GM21576 (cell line): ENCODE data around the gene PARD6B.
"Not testable (repeated sequence)": the region's sequence is repeated elsewhere in the genome, so short reads cannot be mapped to it uniquely, and the experiment has no call there.

Source experiments
- ATAC-seq: cut with Tn5 transposase; IDR thresholded peaks from one replicate; pipeline ENCODE4 v1.9.1; 2021; ENCODE audit warnings: mild to moderate bottlenecking, moderate library complexity; ENCODE audit not compliant: unreplicated experiment

PARD6B gene

DNA sequence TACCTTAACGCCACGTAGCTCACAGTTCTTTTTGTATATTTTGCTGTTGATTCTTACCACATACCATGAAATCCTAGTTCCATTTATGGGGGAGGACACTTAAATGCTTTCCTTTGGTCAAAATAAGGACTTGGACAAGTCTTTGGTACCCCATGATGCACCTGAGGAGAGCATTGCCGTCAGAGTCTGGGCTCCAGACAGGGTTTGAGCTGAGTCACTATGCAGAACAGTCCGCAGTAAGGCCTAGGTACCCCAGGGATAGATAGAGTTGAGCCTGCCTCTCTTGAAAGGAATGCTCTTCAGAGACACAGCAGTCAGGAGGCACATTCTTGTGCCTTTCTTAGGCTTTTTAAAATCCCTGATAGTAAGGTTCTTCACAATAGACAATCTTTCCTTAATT, 6.0 kb downstream of the PARD6B start:
- no peak for ATAC-seq

DNA sequence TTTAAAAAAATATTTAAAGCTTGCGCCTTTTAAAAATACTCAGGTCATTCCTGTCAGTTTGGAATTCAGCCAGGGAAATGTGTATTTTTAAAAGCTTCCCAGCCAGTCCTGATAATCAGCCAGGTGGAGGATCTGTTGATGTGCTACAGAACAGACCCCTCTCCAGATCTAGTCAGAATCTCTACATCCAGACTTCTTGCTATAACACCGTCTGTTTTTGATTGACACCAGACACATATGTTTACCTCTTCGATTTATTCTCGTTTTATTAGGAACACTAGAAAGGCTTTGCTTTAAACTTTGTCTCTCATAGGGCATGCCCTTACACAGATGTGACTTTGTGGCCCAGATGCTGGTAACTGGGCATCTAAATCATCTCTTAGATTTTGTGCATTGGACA, 11.7 kb downstream of the PARD6B start:
- ATAC-seq: no peak

DNA sequence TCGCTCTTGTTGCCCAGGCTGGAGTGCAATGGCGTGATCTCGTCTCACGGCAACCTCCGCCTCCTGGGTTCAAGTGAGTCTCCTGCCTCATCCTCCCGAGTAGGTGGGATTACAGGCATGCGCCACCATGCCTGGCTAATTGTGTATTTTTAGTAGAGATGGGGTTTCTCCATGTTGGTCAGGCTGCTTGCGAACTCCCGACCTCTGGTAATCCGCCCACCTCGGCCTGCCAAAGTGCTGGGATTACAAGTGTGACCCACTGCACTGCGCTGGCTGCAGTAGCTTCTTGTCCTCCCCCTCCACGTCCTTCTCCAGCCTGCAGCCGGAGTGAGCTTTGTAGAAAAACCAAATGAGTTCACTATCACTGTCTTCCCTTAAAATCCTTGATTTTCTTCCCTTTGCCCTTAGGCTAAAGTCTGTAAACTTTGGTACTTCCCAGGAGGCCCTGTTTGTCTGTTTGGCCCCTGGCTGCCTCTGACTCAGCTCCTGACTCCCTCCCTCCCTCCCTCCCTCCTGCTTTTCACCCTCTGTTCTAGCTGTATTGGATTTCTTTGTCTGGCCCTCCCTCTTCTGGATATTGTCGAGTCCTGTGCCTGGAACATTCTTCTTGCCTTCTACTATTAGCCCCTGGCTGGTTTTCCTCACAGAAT, 12.9 kb downstream of the PARD6B start:
- no peak for ATAC-seq

DNA sequence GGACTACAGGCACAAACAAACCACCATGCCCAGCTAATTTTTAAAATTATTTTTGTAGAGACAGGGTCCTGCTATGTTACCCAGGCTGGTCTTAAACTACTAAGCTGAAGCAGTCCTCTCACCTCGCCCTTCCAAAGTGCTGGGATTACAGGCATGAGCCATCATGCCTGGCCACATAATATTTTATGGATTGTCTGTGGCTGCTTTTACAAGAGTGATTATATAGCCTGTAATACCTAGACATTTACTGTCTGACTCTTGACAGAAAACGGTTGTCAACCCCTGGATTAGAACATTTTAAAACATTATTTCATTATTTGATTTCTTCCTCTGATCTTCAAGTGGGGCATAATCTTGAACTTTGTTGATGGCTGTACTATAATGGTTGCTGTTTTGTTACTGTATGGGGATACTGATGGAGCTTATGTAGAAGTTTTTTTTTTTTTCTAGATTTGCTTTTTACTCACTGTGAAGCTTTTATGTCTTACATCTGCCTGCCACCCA, 14.3 kb downstream of the PARD6B start:
- ATAC-seq: no peak

DNA sequence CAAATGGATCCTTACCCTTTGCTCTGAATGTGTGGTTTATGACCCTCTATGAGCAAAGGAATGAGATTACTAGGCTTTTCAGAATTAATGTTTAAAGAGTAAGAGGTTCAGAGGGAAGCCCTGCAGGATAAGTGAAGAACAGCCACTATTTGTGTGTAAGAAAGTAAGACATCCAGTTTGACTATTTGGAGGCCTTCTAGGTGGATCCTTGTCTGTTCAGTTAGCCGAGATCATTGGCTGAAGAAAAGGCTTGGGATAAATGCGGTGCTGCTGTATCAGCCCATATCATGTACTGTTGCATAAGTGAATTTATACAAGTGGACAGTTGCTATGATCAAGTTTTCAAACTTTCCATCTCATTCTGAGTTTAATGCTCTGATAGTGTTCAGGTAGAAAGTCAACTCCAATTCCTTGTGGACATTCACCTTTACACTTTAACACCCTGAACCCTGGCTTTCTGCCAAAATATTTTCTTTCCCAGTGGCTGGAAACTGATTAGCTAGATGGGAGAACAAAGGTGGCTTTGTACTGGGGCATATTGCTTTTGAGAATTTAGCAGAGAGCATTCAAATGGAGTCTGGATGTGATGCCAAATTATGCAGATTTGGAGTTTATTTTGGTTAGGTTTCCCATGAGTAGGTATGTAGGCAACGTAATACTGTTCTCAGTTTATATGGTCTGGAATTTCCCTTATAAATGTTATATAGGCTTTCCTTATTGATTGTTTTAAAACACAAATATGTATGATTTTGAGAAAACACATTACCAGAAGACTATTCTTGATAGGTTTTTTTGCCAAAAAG, 15.0 kb downstream of the PARD6B start:
- no peak for ATAC-seq

DNA sequence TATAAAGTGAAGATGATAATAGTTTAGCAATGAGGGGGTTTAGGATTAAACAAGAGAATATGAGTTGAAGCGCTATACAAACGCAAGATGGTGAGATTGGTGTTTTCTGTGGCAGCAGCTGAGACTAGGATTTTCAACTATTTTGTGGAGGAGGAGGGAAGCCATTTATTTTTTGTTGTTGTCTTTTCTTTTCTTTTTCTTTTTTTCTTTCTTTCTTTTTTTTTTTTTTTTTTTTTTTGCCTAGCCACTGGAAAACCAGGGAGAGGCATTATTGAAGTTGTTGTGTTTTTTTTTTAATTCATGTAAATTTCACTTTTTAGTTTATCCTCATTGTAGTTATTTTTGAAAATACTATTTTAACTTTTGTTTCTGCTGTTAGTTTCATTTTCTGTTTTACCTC, 15.9 kb downstream of the PARD6B start:
- no peak for ATAC-seq

DNA sequence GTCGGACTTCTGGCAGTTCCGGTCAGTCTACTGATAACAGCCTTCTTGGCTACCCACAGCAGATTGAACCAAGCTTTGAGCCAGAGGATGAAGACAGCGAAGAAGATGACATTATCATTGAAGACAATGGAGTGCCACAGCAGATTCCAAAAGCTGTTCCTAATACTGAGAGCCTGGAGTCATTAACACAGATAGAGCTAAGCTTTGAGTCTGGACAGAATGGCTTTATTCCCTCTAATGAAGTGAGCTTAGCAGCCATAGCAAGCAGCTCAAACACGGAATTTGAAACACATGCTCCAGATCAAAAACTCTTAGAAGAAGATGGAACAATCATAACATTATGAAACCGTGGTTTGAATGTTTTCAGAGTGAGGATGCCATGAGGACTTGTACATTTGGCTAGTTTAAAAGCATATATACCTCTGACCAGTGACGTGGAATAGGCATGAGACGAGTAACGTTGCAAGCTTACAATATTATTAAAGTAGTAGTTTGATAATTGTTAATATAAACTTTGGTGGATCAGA, 18.8 kb downstream of the PARD6B start:
- ATAC-seq: no peak

DNA sequence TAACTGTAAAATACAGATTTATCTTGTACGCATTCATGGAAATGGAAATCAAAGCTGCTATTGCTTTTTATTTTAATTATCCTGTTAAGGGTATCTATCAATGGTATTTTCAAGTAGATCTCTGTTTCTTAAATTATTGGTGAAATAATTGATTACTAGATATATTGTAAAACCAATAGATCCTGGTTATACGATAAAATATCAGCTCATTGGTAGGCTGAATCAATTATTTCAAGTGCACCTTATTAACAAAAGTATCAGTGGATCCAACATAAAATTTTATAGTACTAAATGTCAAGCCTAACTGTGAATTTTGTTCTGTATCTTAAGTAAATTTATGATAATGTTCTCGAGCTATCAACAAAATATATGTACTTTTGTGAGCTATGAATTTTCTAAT, 21.8 kb downstream of the PARD6B start:
- no peak for ATAC-seq

DNA sequence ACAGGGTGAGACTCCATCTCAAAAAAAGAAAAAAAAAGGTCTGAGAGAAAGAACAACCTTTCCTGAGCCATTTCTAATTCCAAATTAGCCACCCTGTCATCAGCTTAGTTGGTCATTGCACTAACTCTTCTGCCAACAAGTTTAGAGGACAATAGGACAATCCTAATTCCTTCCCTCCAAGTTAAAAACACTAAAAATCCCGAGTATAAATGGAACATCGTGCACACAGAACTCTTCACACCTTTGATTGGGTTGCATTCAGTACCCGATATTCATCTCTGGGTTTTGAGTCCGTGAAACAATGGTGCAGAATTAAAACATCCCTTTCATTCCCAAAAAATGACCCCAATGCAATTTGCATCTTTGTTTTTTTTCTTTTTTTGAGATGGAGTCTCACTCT, 23.0 kb downstream of the PARD6B start:
- no peak for ATAC-seq

DNA sequence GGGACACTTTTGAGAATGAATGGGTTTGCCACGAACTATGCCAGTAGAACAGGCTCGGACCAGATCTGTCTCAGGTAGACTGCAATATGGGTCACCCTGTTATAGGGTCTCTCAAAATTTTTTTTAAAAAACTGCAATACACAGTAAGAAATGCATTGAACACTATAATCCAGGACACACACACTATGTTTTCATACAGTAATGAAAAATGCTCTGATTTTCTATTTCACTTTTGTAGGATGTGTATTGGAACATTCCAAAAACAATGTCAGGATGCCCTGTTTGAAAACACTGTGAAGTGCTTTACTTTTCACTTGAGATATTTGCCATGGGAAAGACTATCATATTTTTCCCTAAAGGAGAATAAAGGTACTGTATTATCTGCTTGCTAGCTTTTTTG, 25.1 kb downstream of the PARD6B start:
- no peak for ATAC-seq

DNA sequence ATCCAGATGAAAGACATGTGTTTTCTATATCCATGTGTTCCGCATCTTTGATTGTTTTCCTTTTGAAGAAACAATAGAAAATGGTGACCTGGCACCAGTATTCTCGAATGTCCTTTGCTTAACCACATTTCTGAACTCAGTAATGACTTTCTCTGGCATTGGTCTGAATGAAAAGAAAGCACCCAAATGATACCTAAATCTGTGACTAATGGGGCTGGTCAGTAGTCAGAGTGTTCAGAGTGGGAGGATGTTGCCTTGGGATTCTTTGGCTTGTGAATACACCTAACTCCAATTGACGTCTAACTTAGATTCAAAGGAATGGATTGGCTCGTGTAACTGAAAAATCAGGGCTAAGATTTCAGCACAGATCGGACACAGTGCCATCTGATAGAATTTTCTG, 27.1 kb downstream of the PARD6B start:
- no peak for ATAC-seq

DNA sequence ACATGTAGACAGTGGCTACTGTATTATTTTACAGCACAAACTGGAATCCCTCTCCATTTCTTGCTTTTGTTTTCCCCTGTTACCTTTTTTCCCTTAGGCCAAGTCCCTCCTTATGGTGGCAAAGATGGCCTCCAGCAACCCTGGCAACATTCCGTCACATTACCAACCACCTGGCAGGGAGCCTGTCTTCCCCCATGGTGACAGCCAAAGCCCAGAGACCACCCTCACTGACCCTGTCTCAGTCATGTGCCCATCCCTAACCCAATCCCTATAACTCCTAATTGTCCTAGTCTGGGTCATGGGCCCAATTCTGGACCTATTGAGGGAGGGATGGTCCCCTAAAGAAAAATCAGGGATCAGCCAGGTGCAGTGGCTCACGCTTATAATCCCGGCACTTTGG, 27.6 kb downstream of the PARD6B start:
- ATAC-seq: no peak

DNA sequence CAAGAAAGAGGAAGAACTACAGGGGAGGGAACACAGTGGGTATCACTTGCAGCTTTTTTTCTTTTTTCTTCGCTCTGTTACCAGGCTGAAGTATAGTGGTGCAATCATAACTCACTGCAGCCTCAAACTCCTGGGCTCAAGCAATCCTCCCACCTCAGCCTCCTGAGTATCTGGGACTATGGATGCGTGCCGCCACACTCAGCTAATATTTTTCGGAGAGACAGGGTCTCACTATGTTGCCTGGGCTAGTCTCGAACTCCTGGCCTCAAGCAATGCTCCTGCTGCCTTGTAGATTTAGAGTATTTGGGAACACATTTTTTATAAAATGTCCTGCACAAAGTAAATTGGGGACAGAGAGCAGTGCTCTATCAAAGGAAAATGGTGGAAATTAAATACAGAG, 28.3 kb downstream of the PARD6B start:
- ATAC-seq: no peak

DNA sequence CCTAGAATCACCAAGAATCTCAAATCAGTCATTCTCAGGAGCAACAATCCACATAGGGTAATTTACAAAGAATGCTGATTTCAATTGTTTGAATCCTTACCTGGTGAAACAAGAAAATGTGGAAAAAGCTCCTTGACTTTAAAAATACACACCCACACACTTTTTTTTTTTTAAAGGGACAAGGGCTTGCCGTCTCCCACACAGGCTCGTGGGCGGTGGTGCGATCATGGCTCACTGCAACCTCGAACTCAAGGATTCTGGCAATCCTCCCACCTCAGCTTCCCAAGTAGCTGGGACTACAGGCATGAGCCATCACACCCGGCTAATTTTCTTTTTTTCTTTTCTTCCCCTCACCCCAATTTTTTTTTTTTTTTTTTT, 30.7 kb downstream of the PARD6B start:
- no peak for ATAC-seq

DNA sequence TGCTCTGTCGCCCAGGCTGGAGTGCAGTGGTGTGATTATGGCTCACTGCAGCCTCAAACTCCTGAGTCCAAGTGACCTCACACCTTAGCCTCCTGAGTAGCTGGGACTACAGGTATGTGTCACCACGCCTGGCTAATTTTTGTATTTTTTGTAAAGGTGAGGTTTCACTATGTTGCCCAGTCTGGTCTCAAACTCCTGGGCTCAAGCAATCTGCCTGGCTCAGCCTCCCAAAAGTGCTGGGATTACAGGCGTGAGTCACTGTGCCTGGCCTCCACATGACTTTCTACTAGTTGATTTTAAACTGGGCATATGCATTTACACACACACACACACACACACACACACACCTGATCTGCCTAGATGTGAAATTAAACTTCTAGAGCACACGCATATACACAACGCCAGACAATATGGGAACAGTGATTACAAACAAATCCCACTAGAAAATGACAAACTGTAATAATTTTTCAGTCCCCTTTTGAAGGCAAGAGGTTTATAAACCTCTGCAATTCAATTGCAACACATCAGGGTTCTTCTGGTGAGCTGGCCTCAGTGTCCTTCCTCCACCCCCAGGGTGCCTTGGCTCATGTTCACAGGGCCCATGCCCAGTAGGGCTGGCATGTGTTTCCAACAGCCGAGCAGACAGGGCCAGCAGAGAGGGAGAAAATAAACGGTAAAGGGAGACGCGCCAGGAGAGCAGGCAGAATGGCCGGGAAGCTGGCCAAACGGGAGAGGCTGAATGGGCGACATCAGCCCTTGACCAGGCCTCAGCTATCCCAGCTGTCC, 31.2 kb downstream of the PARD6B start:
- ATAC-seq: no peak

DNA sequence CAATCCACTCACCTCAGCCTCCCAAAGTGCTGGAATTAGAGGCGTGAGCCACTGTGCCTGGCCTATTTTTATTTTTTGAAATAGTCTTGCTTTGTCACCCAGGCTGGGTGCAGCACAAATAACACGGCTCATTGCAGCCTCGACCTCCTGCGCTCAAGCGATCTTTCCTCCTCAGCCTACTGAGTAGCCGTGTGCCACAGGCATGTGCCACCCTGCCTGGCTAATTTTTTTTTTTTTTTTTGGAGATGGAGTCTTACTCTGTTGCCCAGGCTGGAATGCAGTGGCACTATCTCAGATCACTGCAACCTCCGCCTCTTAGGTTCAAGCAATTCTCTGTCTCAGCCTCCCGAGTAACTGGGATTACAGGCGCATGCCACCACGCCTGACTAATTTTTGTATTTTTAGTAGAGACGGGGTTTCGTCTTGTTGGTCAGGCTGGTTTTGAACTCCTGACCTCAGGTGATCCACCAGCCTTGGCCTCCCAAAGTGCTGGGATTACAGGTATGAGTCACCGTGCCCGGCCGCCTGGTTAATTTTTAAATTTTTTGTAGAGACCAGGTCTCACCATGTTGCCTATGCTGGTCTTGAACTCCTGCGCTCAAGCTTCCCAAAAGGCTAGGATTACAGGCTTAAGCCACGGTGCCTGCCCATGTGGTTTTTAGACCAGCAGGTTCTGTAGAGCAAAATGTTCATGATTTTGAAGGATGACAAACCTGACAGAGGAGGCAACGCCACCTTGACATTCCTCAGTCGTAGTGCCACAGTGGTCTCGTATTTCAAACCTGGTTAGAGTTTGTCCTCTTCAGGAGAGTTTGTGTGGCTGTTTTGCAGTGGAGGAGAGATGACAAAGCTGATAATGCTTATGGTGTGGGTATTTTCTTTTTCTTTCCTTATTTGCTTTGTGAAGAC, 32.4 kb downstream of the PARD6B start:
- not testable (repeated sequence) for ATAC-seq

DNA sequence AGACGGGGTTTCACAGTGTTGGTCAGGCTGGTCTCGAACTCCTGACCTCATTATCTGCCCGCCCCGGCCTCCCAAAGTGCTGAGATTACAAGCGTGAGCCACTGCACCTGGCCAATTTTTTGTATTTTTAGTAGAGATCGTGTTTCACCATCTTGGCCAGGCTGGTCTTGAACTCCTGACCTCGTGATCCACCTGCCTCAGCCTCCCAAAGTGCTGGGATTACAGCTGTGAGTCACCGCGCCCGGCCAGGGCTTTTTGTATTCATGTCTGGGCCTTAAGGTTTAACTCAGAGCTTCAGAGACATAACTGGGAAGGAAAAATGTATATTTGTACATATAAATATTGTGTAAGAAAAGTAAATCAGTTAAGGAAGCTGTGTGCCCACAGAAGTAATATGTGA, 33.9 kb downstream of the PARD6B start:
- ATAC-seq: not testable (repeated sequence)

DNA sequence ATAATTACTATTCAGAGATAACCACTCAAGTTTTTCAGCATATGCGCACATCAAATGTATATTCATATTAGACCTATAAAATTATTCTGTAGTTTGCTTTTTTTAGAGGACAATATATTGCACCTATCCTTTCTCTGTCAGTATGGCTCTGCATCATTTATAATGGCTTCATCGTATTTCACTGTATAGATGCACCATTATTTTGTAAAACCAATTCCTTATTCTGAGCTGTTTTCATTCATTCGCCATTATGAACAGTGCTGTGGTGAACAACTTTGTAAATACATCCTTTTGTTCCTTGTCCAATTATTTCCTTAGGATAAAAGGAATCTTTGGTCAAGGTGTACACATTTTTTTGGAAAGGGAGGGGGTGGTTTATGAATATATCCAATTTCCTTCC, 34.3 kb downstream of the PARD6B start:
- ATAC-seq: no peak

DNA sequence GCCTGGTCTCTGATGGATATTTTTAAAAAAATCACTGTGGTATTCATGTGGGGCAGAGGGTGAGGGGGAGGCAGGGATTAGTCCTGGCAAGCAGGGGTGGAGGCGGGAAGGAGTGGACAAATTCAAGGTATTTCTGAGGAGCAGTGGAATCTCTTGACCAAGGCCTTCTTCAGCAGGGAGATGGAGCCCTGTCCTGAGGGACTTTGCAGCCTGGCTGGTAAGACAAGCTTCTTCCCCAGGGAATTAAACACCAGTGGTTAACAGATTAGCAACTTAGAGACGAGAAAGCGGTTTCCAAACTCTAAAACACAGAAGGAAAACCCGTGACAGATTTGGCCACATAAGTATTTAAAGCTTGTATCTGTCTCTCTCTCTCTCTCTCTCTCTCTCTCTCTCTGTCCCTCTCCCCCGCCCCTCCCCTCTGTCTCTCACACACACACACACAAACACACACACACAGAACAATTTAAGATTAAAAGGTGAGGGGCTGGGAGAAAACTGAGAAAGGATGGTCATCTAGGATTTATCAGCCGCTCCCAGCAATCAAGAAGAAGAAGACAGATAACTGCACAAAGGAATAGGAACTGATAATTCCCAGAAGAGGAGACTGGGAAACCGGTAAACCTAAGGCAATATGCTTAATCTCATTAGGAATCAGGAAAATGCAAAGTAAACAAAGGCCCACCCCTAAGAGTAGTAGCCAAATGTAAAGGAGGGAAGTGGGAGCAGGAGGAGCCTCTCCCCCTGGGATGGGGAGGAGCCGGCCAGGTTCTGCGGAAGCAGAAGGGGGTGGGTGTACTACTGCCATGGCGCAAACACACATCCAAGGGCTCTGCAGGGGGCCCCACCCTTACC, 35.8 kb downstream of the PARD6B start:
- ATAC-seq: not testable (repeated sequence)
